SK-N-SH (cell line): ENCODE results near the gene NOS1. TPM values are rescaled to one million over a fixed set of nuclear protein-coding genes. Genes with fewer than 3 reads are reported as not detected.

Experiments used
- CTCF ChIA-PET: fragments of 300-600, 350-600 bp; formaldehyde crosslinking; extraction: SDS; loops from one replicate; lab custom pipeline; 2021; lab: Yijun Ruan, JAX
- POLR2A ChIA-PET: fragments of 350-600 bp; sonication (Branson Sonifier 250); formaldehyde crosslinking; extraction: SDS; loops from one replicate; lab custom pipeline; 2020; ENCODE audit warnings: antibody characterized with exemption, inconsistent platforms; lab: Yijun Ruan, JAX
- DNase-seq: peaks from one replicate; pipeline ENCODE4 v3.0.0; 2012
- H2AFZ ChIP-seq: fragments of 200-600 bp; sonication (generic); 2 replicates; pipeline ENCODE4 v1.8.1; 2016; ENCODE audit warnings: antibody characterized with exemption, mild to moderate bottlenecking, low read depth
- H3F3A ChIP-seq: fragments of 200-600 bp; sonication (generic); replicated peaks from 2 replicates; pipeline ENCODE3; 2016; ENCODE audit warnings: antibody characterized with exemption, mild to moderate bottlenecking; ENCODE audit not compliant: insufficient read depth
- H3K27ac ChIP-seq, 2 experiments: fragments of 200-500 bp in 1 of 2; fragments of 200-600 bp in 1 of 2; sonication (Bioruptor generic) in 1 of 2; sonication (generic), shearing (Covaris generic) in 1 of 2; 2 replicates each; pipeline versions ENCODE4 v1.5.1 to v1.6.1; 2014 to 2016; ENCODE audit warnings: low read depth in 2 of 2, inconsistent platforms in 1 of 2, low read length in 1 of 2, mild to moderate bottlenecking in 1 of 2, mixed read lengths in 1 of 2
- H3K27me3 ChIP-seq: fragments of 200-600 bp; sonication (generic), shearing (Covaris generic); 2 replicates; pipeline ENCODE4 v1.6.1; 2016; ENCODE audit warnings: mixed run types; ENCODE audit not compliant: insufficient read depth
- H3K36me3 ChIP-seq, 2 experiments: fragments of 200-500 bp in 1 of 2; fragments of 200-600 bp in 1 of 2; sonication (Bioruptor generic) in 1 of 2; sonication (generic) in 1 of 2; replicated peaks in 1 of 2; 2 replicates each; pipeline versions ENCODE3 to v1.5.1; 2014 to 2016; ENCODE audit warnings: low read length in 1 of 2, mild to moderate bottlenecking in 1 of 2; ENCODE audit not compliant: insufficient read depth in 2 of 2, control insufficient read depth in 1 of 2
- H3K4me1 ChIP-seq, 2 experiments: fragments of 200-500 bp in 1 of 2; fragments of 200-600 bp in 1 of 2; sonication (Bioruptor generic) in 1 of 2; sonication (generic), shearing (Covaris generic) in 1 of 2; 2 replicates each; pipeline versions ENCODE4 v1.5.1 to v1.6.1; 2014 to 2016; ENCODE audit warnings: low read depth in 1 of 2, low read length in 1 of 2, mixed run types in 1 of 2; ENCODE audit not compliant: insufficient read depth in 2 of 2, control insufficient read depth in 1 of 2
- H3K4me2 ChIP-seq: fragments of 200-600 bp; sonication (generic), shearing (Covaris generic); 2 replicates; pipeline ENCODE4 v1.6.1; 2017; ENCODE audit warnings: mixed run types
- H3K4me3 ChIP-seq, 2 experiments: fragments of 200-500 bp in 1 of 2; fragments of 200-600 bp in 1 of 2; sonication (Bioruptor generic) in 1 of 2; sonication (generic), shearing (Covaris generic) in 1 of 2; 2 replicates each; pipeline versions ENCODE4 v1.5.1 to v1.8.1; 2014 to 2016; ENCODE audit warnings: low read depth in 2 of 2, inconsistent platforms in 1 of 2, low read length in 1 of 2, mild to moderate bottlenecking in 1 of 2, mixed read lengths in 1 of 2, moderate library complexity in 1 of 2
- H3K79me2 ChIP-seq: fragments of 200-600 bp; sonication (generic); 2 replicates; pipeline ENCODE4 v1.8.1; 2017; ENCODE audit warnings: mild to moderate bottlenecking; ENCODE audit not compliant: insufficient read depth
- H3K9ac ChIP-seq: fragments of 200-600 bp; sonication (generic); 2 replicates; pipeline ENCODE4 v1.6.1; 2017; ENCODE audit warnings: mixed run types
- H3K9me2 ChIP-seq: fragments of 200-600 bp; sonication (generic); 2 replicates; pipeline ENCODE4 v1.6.1; 2017; ENCODE audit warnings: mixed run types
- H3K9me3 ChIP-seq: fragments of 200-600 bp; sonication (generic); 2 replicates; pipeline ENCODE4 v1.6.1; 2017; ENCODE audit warnings: mixed run types, mild to moderate bottlenecking, moderate library complexity
- H4K20me1 ChIP-seq: fragments of 200-600 bp; sonication (generic); 2 replicates; pipeline ENCODE4 v1.6.1; 2017; ENCODE audit warnings: mild to moderate bottlenecking, mixed run types; ENCODE audit not compliant: insufficient read depth
- EZH2phosphoT487 ChIP-seq: fragments of 200-600 bp; sonication (generic); IDR thresholded peaks from 2 replicates; pipeline ENCODE4 v1.6.1; 2017; ENCODE audit warnings: low read depth, mixed run types, mild to moderate bottlenecking, antibody characterized with exemption, moderate library complexity, borderline replicate concordance
- FOSL2 ChIP-seq: IDR thresholded peaks from 2 replicates; pipeline ENCODE4 v1.4.0; 2012; ENCODE audit warnings: low read depth, mild to moderate bottlenecking, moderate library complexity, borderline replicate concordance
- FOXJ3 ChIP-seq: sonication (generic); formaldehyde crosslinking; IDR thresholded peaks from 2 replicates; pipeline ENCODE4 v1.5.1; 2020; ENCODE audit warnings: mild to moderate bottlenecking, missing genetic modification reagents
- FOXM1 ChIP-seq: IDR thresholded peaks from 2 replicates; pipeline ENCODE4 v1.4.0; 2012; ENCODE audit warnings: low read depth, mild to moderate bottlenecking
- JUND ChIP-seq: IDR thresholded peaks from 2 replicates; pipeline ENCODE4 v1.4.0; 2012
- MXI1 ChIP-seq: IDR thresholded peaks from 2 replicates; pipeline ENCODE4 v1.6.1; 2012; ENCODE audit warnings: mild to moderate bottlenecking, low read depth, low read length, improper control_type of control experiment
- NFIC ChIP-seq: IDR thresholded peaks from 2 replicates; pipeline ENCODE4 v1.4.0; 2012; ENCODE audit warnings: borderline replicate concordance
- PBX3 ChIP-seq: IDR thresholded peaks from 2 replicates; pipeline ENCODE4; 2012
- RCOR1 ChIP-seq: fragments of 150-350 bp; IDR thresholded peaks from 2 replicates; pipeline ENCODE4 v1.6.1; 2017; ENCODE audit warnings: antibody characterized with exemption, low read length
- SIN3A ChIP-seq: IDR thresholded peaks from 2 replicates; pipeline ENCODE4 v1.6.1; 2012; ENCODE audit warnings: low read depth, mild to moderate bottlenecking, low read length, moderate library complexity, borderline replicate concordance
- SMC3 ChIP-seq: IDR thresholded peaks from 2 replicates; pipeline ENCODE4 v1.6.1; 2012; ENCODE audit warnings: low read depth, low read length, improper control_type of control experiment
- USF1 ChIP-seq: IDR thresholded peaks from 2 replicates; pipeline ENCODE4 v1.4.0; 2012; ENCODE audit warnings: low read depth, borderline replicate concordance
- USF2 ChIP-seq: fragments of 150-350 bp; IDR thresholded peaks from 2 replicates; pipeline ENCODE4 v1.6.1; 2017; ENCODE audit warnings: antibody characterized with exemption, low read length, low read depth, borderline replicate concordance
- YY1 ChIP-seq: IDR thresholded peaks from 2 replicates; pipeline ENCODE4 v1.4.0; 2012; ENCODE audit warnings: low read depth, mild to moderate bottlenecking
- WGBS: methylation state at CpG from one replicate; pipeline ENCODE4 v1.1.6; 2017; ENCODE audit warnings: low lambda C conversion rate; 5-methylcytosine and 5-hydroxymethylcytosine counted together
- polyA plus RNA-seq, 3 experiments: library from polyadenylated mRNA; depleted of rRNA; stranded (reverse); fragments of >200 nt; gene quantifications; 2 replicates each; pipeline ENCODE4 v1.2.3, GENCODE V29; 2012

NOS1 gene
- polyA plus RNA-seq, 1 of the 3 experiments (the other 2 are of a cell fraction) = 0.02 TPM

- H3K27me3 ChIP-seq = no peaks in the 10 kb centered on the region
- WGBS = 38% methylated on average over 3 of the region's 3 CpGs
- H3K79me2 ChIP-seq = no peaks in the 10 kb centered on the region
- no peaks in the 10 kb centered on the region for H3F3A ChIP-seq
- no peak overlapping the region for H3K27ac ChIP-seq
- no peaks in the 10 kb centered on the region; a peak in 1 of 4 replicates for H3K4me1 ChIP-seq
- no peak overlapping the region for H2AFZ ChIP-seq
- no peak overlapping the region for H3K4me2 ChIP-seq
- H3K9me3 ChIP-seq = no peaks in the 10 kb centered on the region
- no peak for TF ChIP-seq FOXM1
- no peak for TF ChIP-seq NFIC
- TF ChIP-seq MXI1 = no peak
- no peak for TF ChIP-seq FOXJ3 (CRISPR knock-in tag)
- no peak for TF ChIP-seq PBX3
- no peak for TF ChIP-seq USF1
- no peak for TF ChIP-seq JUND
- no peak overlapping the region for H3K9ac ChIP-seq
- DNase-seq = no peak
- CTCF ChIA-PET = no interaction called here
- H3K9me2 ChIP-seq = no peaks in the 10 kb centered on the region
- H3K36me3 ChIP-seq = no peaks in the 10 kb centered on the region
- H4K20me1 ChIP-seq = no peaks in the 10 kb centered on the region
- no peak overlapping the region for H3K4me3 ChIP-seq
- POLR2A ChIA-PET = no interaction called here
Observed at GRCh38 chr12:117292688-117293087, 68.7 kb downstream of the NOS1 start.

- H3F3A ChIP-seq = no peaks in the 10 kb centered on the region
- H2AFZ ChIP-seq = no peak overlapping the region
- H3K9ac ChIP-seq = no peak overlapping the region
- no peak overlapping the region for H3K4me3 ChIP-seq
- H3K36me3 ChIP-seq = no peaks in the 10 kb centered on the region
- no peaks in the 10 kb centered on the region for H3K4me1 ChIP-seq
- no peaks in the 10 kb centered on the region for H3K9me2 ChIP-seq
- no peaks in the 10 kb centered on the region for H3K27me3 ChIP-seq
- CTCF ChIA-PET = no interaction called here
- 51% methylated on average over 5 of the region's 9 CpGs for WGBS
- no peaks in the 10 kb centered on the region for H3K9me3 ChIP-seq
- no peak for DNase-seq
- H3K27ac ChIP-seq = no peak overlapping the region
- H4K20me1 ChIP-seq = no peaks in the 10 kb centered on the region
- TF ChIP-seq USF2 (no peak), JUND (no peak), RCOR1 (no peak), YY1 (no peak), SMC3 (no peak), SIN3A (no peak), FOXM1 (no peak), FOSL2 (no peak), MXI1 (no peak), EZH2phosphoT487 (no peak)
- no peaks in the 10 kb centered on the region for H3K79me2 ChIP-seq
- no peak overlapping the region for H3K4me2 ChIP-seq
- POLR2A ChIA-PET = no interaction called here
Observed at GRCh38 chr12:117284140-117284539, 77.3 kb downstream of the NOS1 start.
